ENCODE measurements around the gene NLGN4Y. TPM values are rescaled to one million over a fixed set of nuclear protein-coding genes. Genes with fewer than 3 reads are reported as not detected.

The NLGN4Y gene
- total and polyA plus RNA-seq, 2 of the 13 experiments (the other 11 are each of a cell fraction or from before 2014, with no cell fraction given), result 6.0 to 16.5 TPM

DNA sequence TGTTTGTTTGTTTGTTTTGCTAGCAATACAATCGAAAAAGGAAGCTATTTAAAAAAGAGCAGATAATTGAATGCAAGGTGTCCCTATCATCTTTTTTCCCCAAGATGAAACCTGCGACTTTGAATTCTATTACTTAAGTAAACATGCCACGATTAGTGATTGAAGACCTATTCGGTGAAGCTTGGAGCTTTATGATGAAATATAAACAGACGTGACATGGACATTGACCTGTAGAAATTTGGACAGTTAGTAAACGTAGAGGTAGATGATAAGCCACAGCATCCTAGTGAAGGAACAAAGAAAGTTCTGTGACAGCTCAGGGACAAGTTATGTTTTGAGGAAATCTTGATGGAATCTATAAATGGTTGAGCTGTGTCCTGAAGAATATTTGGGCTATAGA lies 103.9 kb downstream of the NLGN4Y start (continued):
- TF ChIP-seq JUND (CRISPR knock-in tag; IDR thresholded peaks at IDR 0.05), result no peak
- TF ChIP-seq ZNF343 (CRISPR knock-in tag; IDR thresholded peaks at IDR 0.05), result no peak
- TF ChIP-seq THAP8 (CRISPR knock-in tag; IDR thresholded peaks at IDR 0.05; ENCODE audit: borderline replicate concordance), result no peak
- no peak for TF ChIP-seq ATF1 (CRISPR knock-in tag; IDR thresholded peaks at IDR 0.05)
- TF ChIP-seq NFE2L1 (CRISPR knock-in tag; IDR thresholded peaks at IDR 0.05; ENCODE audit: borderline replicate concordance), result no peak
- no peak for TF ChIP-seq ZNF446 (CRISPR knock-in tag; IDR thresholded peaks at IDR 0.05)
- TF ChIP-seq ZFX (CRISPR knock-in tag; IDR thresholded peaks at IDR 0.05; ENCODE audit: low read depth), result no peak
- TF ChIP-seq ZNF224 (CRISPR knock-in tag; IDR thresholded peaks at IDR 0.05), result no peak
- no peak for TF ChIP-seq ZNF777 (CRISPR knock-in tag; IDR thresholded peaks at IDR 0.05)
- no peak for TF ChIP-seq ZNF235 (CRISPR knock-in tag; IDR thresholded peaks at IDR 0.05; ENCODE audit: borderline replicate concordance)
- no peak for TF ChIP-seq ZNF782 (CRISPR knock-in tag; IDR thresholded peaks at IDR 0.05; ENCODE audit: borderline replicate concordance)
- TF ChIP-seq FOXM1 (CRISPR knock-in tag; IDR thresholded peaks at IDR 0.05), result no peak
- TF ChIP-seq ZNF570 (CRISPR knock-in tag; IDR thresholded peaks at IDR 0.05; ENCODE audit: borderline replicate concordance), result no peak
- no peak for TF ChIP-seq MEIS1 (CRISPR knock-in tag; IDR thresholded peaks at IDR 0.05; ENCODE audit: borderline replicate concordance)
- TF ChIP-seq ZNF33B (CRISPR knock-in tag; IDR thresholded peaks at IDR 0.05), result no peak
- TF ChIP-seq ZNF564 (CRISPR knock-in tag; IDR thresholded peaks at IDR 0.05), result no peak
- no peak for TF ChIP-seq TRIM24 (CRISPR knock-in tag; IDR thresholded peaks at IDR 0.05)
- TF ChIP-seq HHEX (CRISPR knock-in tag; IDR thresholded peaks at IDR 0.05), result no peak
- TF ChIP-seq HNRNPUL1 (IDR thresholded peaks at IDR 0.05; ENCODE audit: low read depth, low read length), result no peak
- no peak for TF ChIP-seq PITX1 (CRISPR knock-in tag; IDR thresholded peaks at IDR 0.05)
- TF ChIP-seq MED13 (CRISPR knock-in tag; IDR thresholded peaks at IDR 0.05), result no peak
- TF ChIP-seq ZSCAN9 (CRISPR knock-in tag; IDR thresholded peaks at IDR 0.05; ENCODE audit: borderline replicate concordance), result no peak
- TF ChIP-seq, protein P1, sequence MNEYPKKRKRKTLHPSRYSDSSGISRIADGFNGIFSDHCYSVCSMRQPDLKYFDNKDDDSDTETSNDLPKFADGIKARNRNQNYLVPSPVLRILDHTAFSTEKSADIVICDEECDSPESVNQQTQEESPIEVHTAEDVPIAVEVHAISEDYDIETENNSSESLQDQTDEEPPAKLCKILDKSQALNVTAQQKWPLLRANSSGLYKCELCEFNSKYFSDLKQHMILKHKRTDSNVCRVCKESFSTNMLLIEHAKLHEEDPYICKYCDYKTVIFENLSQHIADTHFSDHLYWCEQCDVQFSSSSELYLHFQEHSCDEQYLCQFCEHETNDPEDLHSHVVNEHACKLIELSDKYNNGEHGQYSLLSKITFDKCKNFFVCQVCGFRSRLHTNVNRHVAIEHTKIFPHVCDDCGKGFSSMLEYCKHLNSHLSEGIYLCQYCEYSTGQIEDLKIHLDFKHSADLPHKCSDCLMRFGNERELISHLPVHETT (CRISPR knock-in tag; conservative IDR thresholded peaks at IDR 0.05), result no peak
- TF ChIP-seq ZSCAN31 (CRISPR knock-in tag; IDR thresholded peaks at IDR 0.05; ENCODE audit: low read depth), result no peak
- TF ChIP-seq CREB1 (IDR thresholded peaks at IDR 0.05), result no peak
- peak; percentile 44; the same call in 1 of the 2 replicates for TF ChIP-seq CREB1 (CRISPR knock-in tag; IDR thresholded peaks at IDR 0.05)
- TF ChIP-seq RARA (CRISPR knock-in tag; IDR thresholded peaks at IDR 0.05), result 0 out of 2 replicates have a peak, but pooled peaks have one; percentile 33
- TF ChIP-seq BHLHE40 (IDR thresholded peaks at IDR 0.05; ENCODE audit: low read length), result no peak
- peak; percentile 57; the same call in 1 of the 2 replicates for TF ChIP-seq CREM (IDR thresholded peaks at IDR 0.05)
- no peak for TF ChIP-seq CREM (CRISPR knock-in tag; IDR thresholded peaks at IDR 0.05)
- TF ChIP-seq RFX3 (CRISPR knock-in tag; IDR thresholded peaks at IDR 0.05), result no peak
- no peak for TF ChIP-seq RXRA (CRISPR knock-in tag; IDR thresholded peaks at IDR 0.05)
- no peak for TF ChIP-seq NONO (IDR thresholded peaks at IDR 0.05)
- TF ChIP-seq NONO (CRISPR knock-in tag; conservative IDR thresholded peaks at IDR 0.05), result no peak
- 0 out of 2 replicates have a peak, but pooled peaks have one; percentile 42 for TF ChIP-seq HDAC2 (CRISPR knock-in tag; IDR thresholded peaks at IDR 0.05)
- no peak for TF ChIP-seq ZNF775 (CRISPR knock-in tag; IDR thresholded peaks at IDR 0.05; ENCODE audit: borderline replicate concordance)
- TF ChIP-seq SAFB2 (CRISPR knock-in tag; IDR thresholded peaks at IDR 0.05; ENCODE audit: borderline replicate concordance, low read depth), result no peak

Measured in HepG2 (cell line).